K562 (cell line): ENCODE measurements around the gene HEXD. TPM values are rescaled to one million over a fixed set of nuclear protein-coding genes. Genes with fewer than 3 reads are reported as not detected.
A peak's percentile ranks its signal among the peaks of the same experiment; 100 is the strongest.

Experiments
- ATAC-seq: fragments of 200-7000 bp; cut with Tn5 transposase; 3 replicates; pipeline ENCODE4 v1.9.1; 2020; ENCODE audit warnings: moderate library complexity
- BruUV-seq: library from RNA; stranded (reverse); fragments of 400-500 nt; replicated peaks from 2 replicates; lab custom pipeline; 2021; lab: Mats Ljungman, UMichigan
- CTCF ChIA-PET: fragments of 300-600 bp; formaldehyde crosslinking; extraction: SDS; loops from one replicate; lab custom pipeline; 2021; ENCODE audit warnings: low intra/inter-chr PET ratio; lab: Yijun Ruan, JAX
- POLR2A ChIA-PET: fragments of 300-600, 350-650 bp; sonication (Branson Sonifier 250); formaldehyde crosslinking; extraction: SDS; loops from one replicate; lab custom pipeline; 2021; ENCODE audit warnings: antibody characterized with exemption, inconsistent platforms; lab: Yijun Ruan, JAX
- DNase-seq, 4 experiments: peaks; one replicate each; pipeline versions ENCODE4 v3.0.0 to v3.0.0-alpha.2; 2011 to 2018; ENCODE audit warnings: low spot score in 3 of 4, mixed read lengths in 3 of 4; ENCODE audit errors: extremely low read depth in 1 of 4
- FAIRE-seq: peaks from 2 replicates; lab custom pipeline; 2011; peaks lifted over from hg19 to GRCh38; lab: Jason Lieb, UNC
- H2AFZ ChIP-seq: 2 replicates; pipeline ENCODE4 v1.6.0; 2011; ENCODE audit warnings: low read depth, low read length, control low read depth, inconsistent platforms
- H3K27ac ChIP-seq: fragments of 200-600 bp; 3 replicates; pipeline ENCODE4 v1.8.0; 2011; ENCODE audit warnings: low read depth, mild to moderate bottlenecking, control low read depth, inconsistent platforms, low read length, moderate library complexity, mixed read lengths; ENCODE audit errors: extremely low read depth
- H3K27me3 ChIP-seq, 2 experiments: fragments of 300-600 bp in 1 of 2; 2 replicates in 1 of 2; 3 replicates in 1 of 2; pipeline versions ENCODE4 v1.6.0 to v1.8.0; 2011; ENCODE audit warnings: inconsistent platforms in 2 of 2, low read length in 2 of 2, mild to moderate bottlenecking in 1 of 2, mixed read lengths in 1 of 2, moderate library complexity in 1 of 2; ENCODE audit not compliant: control insufficient read depth in 2 of 2, insufficient read depth in 2 of 2
- H3K36me3 ChIP-seq: fragments of 300-600 bp; 3 replicates; pipeline ENCODE4 v1.8.0; 2011; ENCODE audit warnings: mild to moderate bottlenecking, low read length, inconsistent platforms; ENCODE audit not compliant: control insufficient read depth, insufficient read depth
- H3K4me1 ChIP-seq, 2 experiments: fragments of 200-600 bp in 1 of 2; replicated peaks in 1 of 2; 2 replicates in 1 of 2; 3 replicates in 1 of 2; pipeline versions ENCODE4 v1.5.1 to v1.8.0; 2011; ENCODE audit warnings: inconsistent platforms in 2 of 2, low read length in 2 of 2, mild to moderate bottlenecking in 1 of 2, mixed read lengths in 1 of 2, moderate library complexity in 1 of 2; ENCODE audit not compliant: control insufficient read depth in 2 of 2, insufficient read depth in 2 of 2
- H3K4me2 ChIP-seq: 2 replicates; pipeline ENCODE4 v1.6.1; 2011; ENCODE audit warnings: low read length, control low read depth, inconsistent platforms, mixed read lengths; ENCODE audit not compliant: insufficient read depth
- H3K4me3 ChIP-seq: fragments of 200-600 bp; sonication (generic), shearing (Covaris generic); 2 replicates; pipeline ENCODE4 v1.5.1; 2016; ENCODE audit warnings: control low read depth, inconsistent platforms
- H3K79me2 ChIP-seq: fragments of 200-600 bp; 3 replicates; pipeline ENCODE4 v1.8.0; 2011; ENCODE audit warnings: low read length, inconsistent platforms; ENCODE audit not compliant: control insufficient read depth, insufficient read depth
- H3K9ac ChIP-seq, 2 experiments: 2 replicates each; pipeline versions ENCODE4 v1.6.0 to v1.6.1; 2011; ENCODE audit warnings: low read depth in 2 of 2, low read length in 2 of 2, control low read depth in 1 of 2, inconsistent platforms in 1 of 2, mild to moderate bottlenecking in 1 of 2, mixed read lengths in 1 of 2; ENCODE audit not compliant: insufficient read depth in 1 of 2
- H3K9me1 ChIP-seq: one replicate; pipeline ENCODE4 v1.6.0; 2011; ENCODE audit warnings: inconsistent platforms, mild to moderate bottlenecking, low read length, moderate library complexity; ENCODE audit not compliant: control insufficient read depth, insufficient read depth
- H3K9me3 ChIP-seq: replicated peaks from 2 replicates; pipeline ENCODE4 v1.5.1; 2011; ENCODE audit warnings: low read depth, low read length, inconsistent platforms; ENCODE audit not compliant: control insufficient read depth, insufficient read depth
- H4K20me1 ChIP-seq: replicated peaks from 2 replicates; pipeline ENCODE4 v1.6.1; 2011; ENCODE audit warnings: low read length, inconsistent platforms, mixed read lengths; ENCODE audit not compliant: control insufficient read depth, insufficient read depth
- E2F5 ChIP-seq: sonication (generic); formaldehyde crosslinking; IDR thresholded peaks from 2 replicates; pipeline ENCODE4 v1.8.0; 2022; ENCODE audit warnings: mild to moderate bottlenecking, missing genetic modification reagents
- GTF3C2 ChIP-seq: IDR thresholded peaks from 3 replicates; pipeline ENCODE4 v1.6.1; 2011; ENCODE audit warnings: borderline replicate concordance, mild to moderate bottlenecking, moderate library complexity; ENCODE audit not compliant: insufficient read length; ENCODE audit errors: extremely low read depth
- HDAC8 ChIP-seq: fragments of 450-650 bp; IDR thresholded peaks from 2 replicates; pipeline ENCODE4 v1.6.1; 2016; ENCODE audit warnings: mild to moderate bottlenecking, missing genetic modification characterization, moderate library complexity, missing compliant biosample characterization
- MYC ChIP-seq, 2 experiments: fragments of 250-450 bp in 1 of 2; sonication (Bioruptor Pico) in 1 of 2; IDR thresholded peaks; 2 replicates each; pipeline versions ENCODE4 v1.5.1 to v1.6.1; 2012 to 2021; ENCODE audit warnings: low read depth in 2 of 2, borderline replicate concordance in 1 of 2, improper control_type of control experiment in 1 of 2, low read length in 1 of 2, mild to moderate bottlenecking in 1 of 2, moderate library complexity in 1 of 2
- PPARD ChIP-seq: fragments of 250-450 bp; sonication (Bioruptor Pico); IDR thresholded peaks from 2 replicates; pipeline ENCODE4 v1.8.0; 2022; ENCODE audit warnings: inconsistent platforms, mild to moderate bottlenecking, moderate library complexity
- ZNF143 ChIP-seq: sonication (generic); formaldehyde crosslinking; IDR thresholded peaks from 2 replicates; pipeline ENCODE4 v1.9.0; 2022; ENCODE audit warnings: mild to moderate bottlenecking, missing genetic modification reagents
- ZNF445 ChIP-seq: fragments of 250-450 bp; sonication (Bioruptor Pico); IDR thresholded peaks from 2 replicates; pipeline ENCODE4 v1.4.0; 2020; ENCODE audit warnings: low read depth, mild to moderate bottlenecking, moderate library complexity
- WGBS: fragments of 100-300 bp; shearing (Covaris generic); methylation state at CpG from one replicate; pipeline ENCODE4 v1.1.6; 2016; ENCODE audit warnings: low coverage, mixed read lengths; ENCODE audit not compliant: insufficient coverage; ENCODE audit errors: missing lambda C conversion rate; 5-methylcytosine and 5-hydroxymethylcytosine counted together
- in situ Hi-C: fragments of 300-500 bp; cut with MboI; formaldehyde crosslinking; loops from 4 replicates; pipeline ENCODE4 v1.15.0; 2018; ENCODE audit warnings: inconsistent platforms, mixed read lengths
- intact Hi-C: fragments of 100-400 bp; cut with micrococcal nuclease; formaldehyde crosslinking; loops from 2 replicates; pipeline ENCODE4 v1.14.2; 2022
- polyA plus RNA-seq, 8 experiments: library from polyadenylated mRNA; depleted of rRNA in 4 of 8; stranded (reverse) in 5 of 8; unstranded in 3 of 8; fragments of >200 nt; fragmentation: Nextera tagmentation in 2 of 8; fragmentation: Illumina TruSeq in 1 of 8; extraction: Ambion mirVana in 2 of 8; extraction: Trizol in 1 of 8; gene quantifications; 2 replicates each; pipeline versions ENCODE4 v1.2.1 to v1.2.3, GENCODE V29; 2011 to 2014; ENCODE audit warnings: inconsistent platforms in 1 of 8, missing spikeins in 1 of 8
- total RNA-seq, 7 experiments: library from RNA; depleted of rRNA in 6 of 7; stranded (reverse); fragments of >200 nt in 6 of 7; fragmentation: Illumina TruSeq in 2 of 7; extraction: Trizol in 2 of 7; gene quantifications; 2 replicates each; pipeline versions ENCODE4 v1.2.1 to v1.2.3, GENCODE V29; 2011 to 2021; ENCODE audit warnings: low replicate concordance in 1 of 7
- TF ChIP-seq, protein P1 (sequence below), 3 experiments: IDR thresholded peaks in 2 of 3; conservative IDR thresholded peaks in 1 of 3; 2 replicates each; pipeline ENCODE4 v1.5.1; 2011 to 2012; ENCODE audit warnings: low read length in 3 of 3, mild to moderate bottlenecking in 3 of 3, control low read depth in 2 of 3, improper control_type of control experiment in 1 of 3, inconsistent platforms in 1 of 3, low read depth in 1 of 3, mixed read lengths in 1 of 3, moderate library complexity in 1 of 3; ENCODE audit not compliant: insufficient read depth in 2 of 3

Gene HEXD
- total and polyA plus RNA-seq, 9 of the 15 experiments (the other 6 are each of a cell fraction or from before 2014, with no cell fraction given) = 1.0 to 25.3 (median 10.0) TPM

DNA sequence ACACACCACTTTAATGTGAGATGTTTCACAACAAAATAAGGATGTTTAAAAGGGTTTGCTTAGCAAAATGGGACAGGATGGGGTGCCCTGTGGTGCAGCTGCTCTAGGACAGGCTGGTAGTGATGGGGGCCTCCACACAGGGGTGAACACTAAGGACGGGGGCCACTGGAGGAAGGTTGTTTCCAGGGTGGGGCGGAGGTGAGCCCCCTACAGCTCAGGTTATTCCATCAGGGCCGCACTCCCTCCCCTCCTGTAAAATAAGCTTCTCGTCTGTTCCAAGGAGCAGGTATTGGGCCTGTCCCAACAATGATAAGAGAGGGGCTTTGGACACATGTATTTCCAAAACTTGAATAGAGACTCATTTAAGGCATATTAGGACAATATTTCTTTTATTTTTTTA is 1.9 kb upstream of the HEXD start (continued):
- TF ChIP-seq ZNF143 (CRISPR knock-in tag) = no peak

DNA sequence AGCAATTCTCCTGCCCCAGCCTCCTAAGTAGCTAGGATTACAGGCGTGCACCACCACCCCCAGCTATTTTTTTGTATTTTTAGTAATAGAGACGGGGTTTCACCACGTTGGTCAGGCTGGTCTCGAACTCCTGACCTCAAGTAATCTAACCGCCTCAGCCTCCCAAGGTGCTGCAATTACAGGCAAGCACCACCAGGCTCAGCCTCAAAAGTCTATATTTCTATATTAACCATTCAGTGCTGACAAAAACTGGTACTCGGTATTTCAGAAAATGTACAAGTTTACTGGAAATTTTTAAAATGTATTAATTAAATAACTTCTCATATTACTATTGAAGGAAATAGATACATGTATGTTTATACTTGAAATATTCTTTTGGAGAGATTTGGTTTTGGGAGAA is 1.4 kb upstream of the HEXD start:
- no TSS peak for BruUV-seq
- Histone ChIP-seq H3K27ac (no peak overlapping the region), H3K4me2 (no peak overlapping the region), H3K4me3 (no peak overlapping the region), H3K9ac (no peak overlapping the region), H4K20me1 (peaks cover 15% of the 10 kb centered on the region), H3K27me3 (no peaks in the 10 kb centered on the region), H2AFZ (no peak overlapping the region), H3K9me3 (no peaks in the 10 kb centered on the region), H3K4me1 (peaks cover 8 to 29% of the 10 kb centered on the region in 2 experiments), H3K9me1 (no peaks in the 10 kb centered on the region), H3K79me2 (peaks cover 28% of the 10 kb centered on the region), H3K36me3 (peaks cover 17% of the 10 kb centered on the region; the same call in 2 of the 3 replicates)
- CTCF ChIA-PET = no interaction called here
- ATAC-seq = no peak
- intact Hi-C loops = loop anchor here (10.0 kb wide), 1 partner anchor 138 kb away; no protein-coding TSS in a partner anchor
- no peak for TF ChIP-seq E2F5 (CRISPR knock-in tag)
- TF ChIP-seq, protein P1, sequence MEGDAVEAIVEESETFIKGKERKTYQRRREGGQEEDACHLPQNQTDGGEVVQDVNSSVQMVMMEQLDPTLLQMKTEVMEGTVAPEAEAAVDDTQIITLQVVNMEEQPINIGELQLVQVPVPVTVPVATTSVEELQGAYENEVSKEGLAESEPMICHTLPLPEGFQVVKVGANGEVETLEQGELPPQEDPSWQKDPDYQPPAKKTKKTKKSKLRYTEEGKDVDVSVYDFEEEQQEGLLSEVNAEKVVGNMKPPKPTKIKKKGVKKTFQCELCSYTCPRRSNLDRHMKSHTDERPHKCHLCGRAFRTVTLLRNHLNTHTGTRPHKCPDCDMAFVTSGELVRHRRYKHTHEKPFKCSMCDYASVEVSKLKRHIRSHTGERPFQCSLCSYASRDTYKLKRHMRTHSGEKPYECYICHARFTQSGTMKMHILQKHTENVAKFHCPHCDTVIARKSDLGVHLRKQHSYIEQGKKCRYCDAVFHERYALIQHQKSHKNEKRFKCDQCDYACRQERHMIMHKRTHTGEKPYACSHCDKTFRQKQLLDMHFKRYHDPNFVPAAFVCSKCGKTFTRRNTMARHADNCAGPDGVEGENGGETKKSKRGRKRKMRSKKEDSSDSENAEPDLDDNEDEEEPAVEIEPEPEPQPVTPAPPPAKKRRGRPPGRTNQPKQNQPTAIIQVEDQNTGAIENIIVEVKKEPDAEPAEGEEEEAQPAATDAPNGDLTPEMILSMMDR (IDR thresholded peaks at IDR 0.05 in 2 of 3, conservative IDR thresholded peaks at IDR 0.05 in 1 of 3; ENCODE audit: insufficient read depth in 2 of 3, low read depth in 1 of 3, low read length in 3 of 3) = peak in 2 of 3 experiments; percentile 4 to 25; a peak in 1 of 6 replicates
- TF ChIP-seq MYC (IDR thresholded peaks at IDR 0.05; ENCODE audit: low read depth, low read length) = no peak
- TF ChIP-seq MYC (CRISPR knock-in tag; IDR thresholded peaks at IDR 0.05; ENCODE audit: borderline replicate concordance, low read depth) = no peak
- no peak for TF ChIP-seq PPARD (CRISPR knock-in tag)
- peak; percentile 26 for TF ChIP-seq GTF3C2
- TF ChIP-seq HDAC8 (tag) = no peak
- no peak for TF ChIP-seq ZNF445 (CRISPR knock-in tag)
- peak in 1 of 4 experiments; percentile 40 for DNase-seq
- POLR2A ChIA-PET = interaction anchor here (0.8 to 1.8 kb wide), 3 partner anchors 17 to 104 kb away, joined by 4 to 5 read pairs (median 4); no protein-coding TSS in a partner anchor
- WGBS = 39% methylated on average over 5 of the region's 6 CpGs
- FAIRE-seq = peak; percentile 49
- in situ Hi-C loops = no loop called here
